Measurements from ENCODE around the gene SORCS1. TPM values are rescaled to one million over a fixed set of nuclear protein-coding genes. Genes with fewer than 3 reads are reported as not detected.

The SORCS1 gene
- total RNA-seq, 1 donor from 2014 or later = 13.6 TPM

DNA sequence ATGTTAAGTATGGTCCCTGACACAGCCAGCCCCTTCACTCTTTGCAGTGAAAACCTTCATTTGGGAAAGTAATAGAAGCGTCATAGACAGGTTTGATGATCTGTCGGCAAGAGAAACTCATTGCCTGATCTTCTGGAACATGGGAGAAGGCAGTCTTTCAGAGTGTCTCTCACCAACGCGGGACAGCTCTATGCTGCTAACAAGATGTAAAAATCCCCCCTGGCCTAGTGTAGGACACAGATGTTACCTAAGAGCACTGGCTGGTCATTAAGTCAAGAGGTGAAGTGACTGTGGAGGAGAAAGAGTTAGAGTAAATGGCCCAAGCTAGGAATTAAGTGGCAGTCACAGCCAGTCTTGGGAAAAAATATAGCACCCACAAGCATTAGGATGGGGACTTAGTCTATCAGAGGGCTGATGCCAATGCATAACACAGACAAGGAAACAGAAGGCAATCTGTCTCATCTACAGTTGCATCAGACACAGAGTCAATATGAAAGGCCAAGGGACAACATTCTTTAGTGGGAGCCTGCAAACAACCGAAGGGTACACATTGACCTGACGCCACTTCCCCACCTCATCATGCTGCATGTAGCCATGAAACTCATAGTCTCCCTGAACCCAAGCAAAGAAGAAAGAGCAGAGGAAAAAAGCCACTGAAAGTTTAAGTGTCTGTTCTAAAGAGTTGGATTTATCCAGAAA lies 69.5 kb downstream of the SORCS1 start:
- H3K4me1 Mint-ChIP-seq (ENCODE audit: low read depth) = peaks cover 7% of the 10 kb centered on the region
- no peak overlapping the region for H3K27ac Mint-ChIP-seq
- TF ChIP-seq, protein P1, sequence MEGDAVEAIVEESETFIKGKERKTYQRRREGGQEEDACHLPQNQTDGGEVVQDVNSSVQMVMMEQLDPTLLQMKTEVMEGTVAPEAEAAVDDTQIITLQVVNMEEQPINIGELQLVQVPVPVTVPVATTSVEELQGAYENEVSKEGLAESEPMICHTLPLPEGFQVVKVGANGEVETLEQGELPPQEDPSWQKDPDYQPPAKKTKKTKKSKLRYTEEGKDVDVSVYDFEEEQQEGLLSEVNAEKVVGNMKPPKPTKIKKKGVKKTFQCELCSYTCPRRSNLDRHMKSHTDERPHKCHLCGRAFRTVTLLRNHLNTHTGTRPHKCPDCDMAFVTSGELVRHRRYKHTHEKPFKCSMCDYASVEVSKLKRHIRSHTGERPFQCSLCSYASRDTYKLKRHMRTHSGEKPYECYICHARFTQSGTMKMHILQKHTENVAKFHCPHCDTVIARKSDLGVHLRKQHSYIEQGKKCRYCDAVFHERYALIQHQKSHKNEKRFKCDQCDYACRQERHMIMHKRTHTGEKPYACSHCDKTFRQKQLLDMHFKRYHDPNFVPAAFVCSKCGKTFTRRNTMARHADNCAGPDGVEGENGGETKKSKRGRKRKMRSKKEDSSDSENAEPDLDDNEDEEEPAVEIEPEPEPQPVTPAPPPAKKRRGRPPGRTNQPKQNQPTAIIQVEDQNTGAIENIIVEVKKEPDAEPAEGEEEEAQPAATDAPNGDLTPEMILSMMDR (IDR thresholded peaks at IDR 0.05; ENCODE audit: unreplicated experiment) = no peak
- H3K9me3 Mint-ChIP-seq (ENCODE audit: low read depth) = no peaks in the 10 kb centered on the region
- no peaks in the 10 kb centered on the region for H3K27me3 Mint-ChIP-seq
- H3K36me3 Mint-ChIP-seq (ENCODE audit: insufficient read depth) = no peaks in the 10 kb centered on the region
- DNase-seq (ENCODE audit: low spot score, unreplicated experiment) = no peak
- no peak overlapping the region for H3K4me3 Mint-ChIP-seq (ENCODE audit: low read depth)

DNA sequence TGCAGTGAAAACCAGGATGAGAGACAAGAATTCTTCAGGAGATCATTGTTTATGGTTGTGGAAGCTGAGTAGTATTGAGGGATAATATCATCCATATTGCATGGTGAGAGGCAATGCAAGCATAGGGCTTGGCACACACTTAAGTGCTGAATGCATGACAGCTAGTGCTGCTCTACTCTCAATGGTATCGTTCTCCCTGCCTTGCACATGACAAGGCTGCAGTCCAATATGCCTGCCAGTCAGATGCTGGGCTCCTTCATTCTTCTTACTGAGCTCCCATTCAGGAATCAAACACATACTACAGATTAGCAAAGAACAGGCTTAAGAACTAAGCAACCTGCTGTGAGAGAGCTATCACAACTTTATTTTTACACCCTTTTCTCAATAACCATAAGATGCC lies 72.2 kb downstream of the SORCS1 start:
- Mint-ChIP-seq H3K27ac (no peak overlapping the region), H3K9me3 (ENCODE audit: low read depth) (no peaks in the 10 kb centered on the region), H3K4me3 (ENCODE audit: low read depth) (no peak overlapping the region), H3K36me3 (ENCODE audit: insufficient read depth) (no peaks in the 10 kb centered on the region), H3K27me3 (no peaks in the 10 kb centered on the region), H3K4me1 (ENCODE audit: low read depth) (peaks cover 7% of the 10 kb centered on the region)
- no peak for DNase-seq (ENCODE audit: low spot score, unreplicated experiment)
- TF ChIP-seq, protein P1 (IDR thresholded peaks at IDR 0.05; ENCODE audit: unreplicated experiment) = no peak

DNA sequence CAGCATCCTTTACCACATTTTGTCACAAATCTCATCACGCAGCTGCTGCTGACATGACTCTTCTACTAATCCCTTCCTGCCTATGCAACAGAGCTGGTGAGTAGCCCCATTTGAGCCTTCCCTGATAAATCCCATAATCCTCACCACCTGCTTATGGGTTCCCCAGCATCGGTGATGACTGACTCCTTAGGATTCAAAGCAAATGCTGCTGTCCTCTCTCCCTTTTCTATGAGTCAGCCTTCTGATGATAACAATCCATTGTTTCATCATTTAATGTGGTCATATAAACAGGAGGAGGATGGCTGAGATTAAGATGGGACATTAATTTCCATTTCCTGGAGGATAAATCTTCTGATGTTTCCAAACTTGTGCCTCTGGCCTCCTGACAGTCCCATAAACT lies 73.4 kb downstream of the SORCS1 start:
- Mint-ChIP-seq H3K27ac (no peak overlapping the region), H3K4me3 (ENCODE audit: low read depth) (no peak overlapping the region), H3K9me3 (ENCODE audit: low read depth) (no peaks in the 10 kb centered on the region), H3K4me1 (ENCODE audit: low read depth) (peaks cover 7% of the 10 kb centered on the region), H3K36me3 (ENCODE audit: insufficient read depth) (no peaks in the 10 kb centered on the region), H3K27me3 (no peaks in the 10 kb centered on the region)
- TF ChIP-seq, protein P1 (IDR thresholded peaks at IDR 0.05; ENCODE audit: unreplicated experiment) = no peak
- no peak for DNase-seq (ENCODE audit: low spot score, unreplicated experiment)

DNA sequence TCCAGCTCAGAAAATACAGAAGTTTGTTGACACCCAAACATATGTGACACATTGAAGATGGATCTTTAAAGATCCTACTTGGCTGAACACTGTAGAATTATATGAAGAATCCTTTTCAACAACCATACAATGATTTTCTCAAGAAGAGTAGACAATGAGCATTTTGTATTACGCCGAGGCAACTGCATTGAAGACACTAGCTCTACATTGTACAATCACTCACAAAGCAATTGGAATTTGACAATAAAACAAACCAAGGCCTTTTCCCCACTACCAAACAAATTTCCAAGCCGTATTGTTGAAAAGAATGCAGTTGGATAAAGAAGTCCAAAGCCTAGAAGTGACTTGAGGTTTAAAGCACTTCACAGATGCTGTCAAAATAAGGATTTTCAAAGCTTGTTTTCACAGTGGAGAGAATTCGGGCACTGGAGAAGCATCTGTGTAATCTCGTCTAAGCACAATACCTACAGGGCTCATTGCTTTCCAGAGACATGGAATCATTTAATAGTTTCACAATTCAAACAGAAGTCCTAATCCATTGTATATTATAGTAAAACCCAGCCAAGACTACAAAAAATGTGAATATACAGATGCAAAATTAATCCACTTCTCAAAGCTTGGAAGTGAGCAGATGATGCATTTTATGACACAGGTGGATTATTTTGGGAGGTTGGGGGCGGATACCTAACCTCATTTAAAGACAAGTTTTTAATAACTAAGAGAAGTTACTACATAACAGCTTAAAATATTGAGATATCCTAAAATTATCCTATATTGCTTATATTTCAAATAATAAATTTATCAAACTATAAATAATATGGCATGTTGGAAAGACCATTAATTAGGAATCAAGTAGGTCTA lies 78.6 kb downstream of the SORCS1 start:
- TF ChIP-seq, protein P1 (IDR thresholded peaks at IDR 0.05; ENCODE audit: unreplicated experiment) = no peak
- H3K4me3 Mint-ChIP-seq (ENCODE audit: low read depth) = no peak overlapping the region

DNA sequence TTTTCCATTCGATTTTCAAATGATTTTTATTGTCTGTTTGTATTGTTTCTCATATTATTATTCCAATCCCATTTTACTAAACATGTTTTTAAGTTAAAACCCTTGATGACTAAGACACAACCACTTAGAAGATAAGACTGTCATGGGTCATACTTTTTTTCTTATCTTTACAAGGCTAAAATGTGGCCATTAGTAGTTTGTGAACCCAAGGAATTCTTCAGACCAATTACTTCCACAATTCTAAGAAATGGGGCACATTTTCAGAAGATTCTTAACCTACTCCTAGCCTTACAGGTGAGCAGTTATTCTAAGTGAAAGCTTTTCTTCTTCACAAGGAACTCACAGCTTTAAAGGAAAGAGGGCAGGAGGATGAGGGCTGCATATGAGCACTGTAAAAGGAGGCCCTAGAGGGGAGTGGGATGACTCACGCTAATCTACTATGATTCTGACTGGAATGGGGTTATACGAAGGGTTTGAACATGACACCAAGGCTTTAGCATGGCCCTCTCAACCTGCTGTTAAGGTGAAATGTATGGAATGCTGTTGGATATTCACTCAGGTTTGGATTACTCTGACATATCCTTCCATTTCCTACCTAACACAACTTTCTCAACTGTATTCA lies 81.0 kb downstream of the SORCS1 start:
- H3K27ac Mint-ChIP-seq = no peak overlapping the region
- no peaks in the 10 kb centered on the region for H3K36me3 Mint-ChIP-seq (ENCODE audit: insufficient read depth)
- DNase-seq (ENCODE audit: low spot score, unreplicated experiment) = no peak
- no peaks in the 10 kb centered on the region for H3K27me3 Mint-ChIP-seq
- TF ChIP-seq, protein P1 (IDR thresholded peaks at IDR 0.05; ENCODE audit: unreplicated experiment) = no peak
- peaks cover 9% of the 10 kb centered on the region for H3K4me1 Mint-ChIP-seq (ENCODE audit: low read depth)
- H3K4me3 Mint-ChIP-seq (ENCODE audit: low read depth) = no peak overlapping the region
- no peaks in the 10 kb centered on the region for H3K9me3 Mint-ChIP-seq (ENCODE audit: low read depth)

More for the DNA sequence above, 78.6 kb downstream of the SORCS1 start:
- Mint-ChIP-seq H3K27ac (no peak overlapping the region), H3K4me1 (ENCODE audit: low read depth) (peaks cover 8% of the 10 kb centered on the region), H3K27me3 (no peaks in the 10 kb centered on the region), H3K9me3 (ENCODE audit: low read depth) (no peaks in the 10 kb centered on the region), H3K36me3 (ENCODE audit: insufficient read depth) (no peaks in the 10 kb centered on the region)
- DNase-seq (ENCODE audit: low spot score, unreplicated experiment) = no peak
